ENCODE data around the gene UBB. TPM values are rescaled to one million over a fixed set of nuclear protein-coding genes. Genes with fewer than 3 reads are reported as not detected.

UBB gene
- total and polyA plus RNA-seq, 2 of the 4 experiments (the other 2 are of a cell fraction) = 2,561 to 4,283 TPM

GRCh38 chr17:16417896-16418684 lies 37.2 kb downstream of the UBB start:
- H3K56ac ChIP-seq (ENCODE audit: extremely low read depth, insufficient read depth, low read length) = peak overlapping the region; percentile 71; the same call in 1 of the 2 replicates
- dilution Hi-C loops (cut with HindIII; ENCODE audit: low sequenced_read_pairs, unreplicated experiment) (no loop called here), intact Hi-C loops (cut with micrococcal nuclease) (loop anchor here (5.0 kb wide), 1 partner anchor 961 kb away; no protein-coding TSS in a partner anchor), in situ Hi-C loops (cut with MboI; ENCODE audit: low sequenced_read_pairs) (no loop called here)
- H3K18ac ChIP-seq (ENCODE audit: low read depth, low read length) = peak overlapping the region; percentile 75
- peak overlapping the region; percentile 81 for H3K23ac ChIP-seq (ENCODE audit: low read depth, low read length)
- ChIA-PET CTCF (no interaction called here), POLR2A (ENCODE audit: unreplicated experiment) (interaction anchor here (0.5 kb wide), 1 partner anchor 10 kb away, joined by 3 read pairs; no protein-coding TSS in a partner anchor)
- peak overlapping the region; percentile 89 for H2BK20ac ChIP-seq (ENCODE audit: low read depth, low read length)
- H4K8ac ChIP-seq (ENCODE audit: low read depth in 2 of 2, low read length in 2 of 2) = peak overlapping the region; percentile 72 to 87
- H2BK5ac ChIP-seq (ENCODE audit: low read depth, low read length, poor library complexity, severe bottlenecking) = peak overlapping the region; percentile 96
- H2AK5ac ChIP-seq (ENCODE audit: low read depth, low read length) = peak overlapping the region; percentile 99
- no CpG with 5 or more reads among the region's 7 CpGs for whole genome bisulfite sequencing, 2 experiments (ENCODE audit: extremely low coverage in 2 of 2, insufficient read length in 1 of 2)
- H2BK120ac ChIP-seq (ENCODE audit: low read depth, low read length) = peak overlapping the region; percentile 93
- peak overlapping the region; percentile 91 for H3K14ac ChIP-seq (replicated peaks; ENCODE audit: low read depth, low read length)
- H3K4ac ChIP-seq (ENCODE audit: low read depth, low read length) = peak overlapping the region; percentile 95
- H3K9ac ChIP-seq (ENCODE audit: low read depth, low read length) = 0 out of 2 replicates have a peak overlapping the region, but pooled peaks have one; percentile 7
- peak overlapping the region; percentile 93 for H4K91ac ChIP-seq (ENCODE audit: insufficient read depth, low read depth, low read length)
- H3K36me3 ChIP-seq (ENCODE audit: control insufficient read depth, insufficient read depth, low read length) = peaks cover under 1% of the 10 kb centered on the region; the same call in 1 of the 2 replicates
- H3K4me1 ChIP-seq (ENCODE audit: control insufficient read depth, insufficient read depth, low read length) = peaks cover 34% of the 10 kb centered on the region
- H2AK9ac ChIP-seq (replicated peaks; ENCODE audit: low read depth, low read length, poor library complexity) = peak overlapping the region; percentile 97
- peak; percentile 28 for DNase-seq
- peak overlapping the region; percentile 93; the same call in 2 of the 3 replicates for H2BK15ac ChIP-seq (ENCODE audit: low read depth, low read length)
- H3K4me3 ChIP-seq (ENCODE audit: insufficient read depth, low read depth, low read length) = no peak overlapping the region
- no peaks in the 10 kb centered on the region for H3K27me3 ChIP-seq (ENCODE audit: control insufficient read depth, insufficient read depth, low read length)
- no peak overlapping the region for H3K4me2 ChIP-seq (ENCODE audit: low read depth, low read length)
- peak overlapping the region; percentile 88 for H3K27ac ChIP-seq (ENCODE audit: insufficient read depth, low read length)
- H4K5ac ChIP-seq (ENCODE audit: low read depth, low read length) = peak overlapping the region; percentile 81
- ATAC-seq (ENCODE audit: low read depth) = no peak
- H3K79me1 ChIP-seq (ENCODE audit: low read depth in 1 of 2, low read length in 2 of 2) = peaks cover 0 to 61% of the 10 kb centered on the region in 2 experiments; a peak in 2 of 4 replicates
- H4K20me1 ChIP-seq (ENCODE audit: insufficient read depth, low read length) = peaks cover 7% of the 10 kb centered on the region
- H2AFZ ChIP-seq (replicated peaks; ENCODE audit: low read length, poor library complexity) = peak overlapping the region; percentile 78
- BruUV-seq (replicated peaks) = no TSS peak
- peaks cover 37% of the 10 kb centered on the region for H3K9me1 ChIP-seq (ENCODE audit: insufficient read depth, low read length)
- H3K9me3 ChIP-seq (ENCODE audit: control insufficient read depth, insufficient read depth, low read length) = no peaks in the 10 kb centered on the region
- TF ChIP-seq BHLHE40 (IDR thresholded peaks at IDR 0.05; ENCODE audit: low read depth, low read length) = no peak
- no peak for TF ChIP-seq RCOR1 (IDR thresholded peaks at IDR 0.05; ENCODE audit: insufficient replicate concordance, low read length)
- TF ChIP-seq RAD21 (IDR thresholded peaks at IDR 0.05; ENCODE audit: low read length) = no peak
- TF ChIP-seq FOS (IDR thresholded peaks at IDR 0.05; ENCODE audit: low read depth, low read length) = no peak
- no peak for TF ChIP-seq NFE2L2 (IDR thresholded peaks at IDR 0.05; ENCODE audit: low read depth, low read length)
- no peak for TF ChIP-seq RFX5 (IDR thresholded peaks at IDR 0.05; ENCODE audit: low read depth, low read length)
- no peak for TF ChIP-seq MAZ (IDR thresholded peaks at IDR 0.05; ENCODE audit: borderline replicate concordance, low read depth, low read length)
- TF ChIP-seq MXI1 (IDR thresholded peaks at IDR 0.05; ENCODE audit: borderline replicate concordance, low read depth, low read length) = no peak
- TF ChIP-seq, protein P1, sequence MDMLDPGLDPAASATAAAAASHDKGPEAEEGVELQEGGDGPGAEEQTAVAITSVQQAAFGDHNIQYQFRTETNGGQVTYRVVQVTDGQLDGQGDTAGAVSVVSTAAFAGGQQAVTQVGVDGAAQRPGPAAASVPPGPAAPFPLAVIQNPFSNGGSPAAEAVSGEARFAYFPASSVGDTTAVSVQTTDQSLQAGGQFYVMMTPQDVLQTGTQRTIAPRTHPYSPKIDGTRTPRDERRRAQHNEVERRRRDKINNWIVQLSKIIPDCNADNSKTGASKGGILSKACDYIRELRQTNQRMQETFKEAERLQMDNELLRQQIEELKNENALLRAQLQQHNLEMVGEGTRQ (IDR thresholded peaks at IDR 0.05; ENCODE audit: low read depth, low read length) = no peak
- TF ChIP-seq POLR2A (IDR thresholded peaks at IDR 0.05; ENCODE audit: low read depth, low read length) = no peak
- no peak for TF ChIP-seq MAFK (IDR thresholded peaks at IDR 0.05; ENCODE audit: low read depth, low read length)
- TF ChIP-seq CEBPB (IDR thresholded peaks at IDR 0.05; ENCODE audit: low read depth, low read length) = no peak
- no peak for TF ChIP-seq ELK1 (IDR thresholded peaks at IDR 0.05; ENCODE audit: borderline replicate concordance, low read depth, low read length)
- TF ChIP-seq CHD1 (IDR thresholded peaks at IDR 0.05; ENCODE audit: low read depth, low read length) = no peak
